ENCODE measurements around the gene CELF5. TPM values are rescaled to one million over a fixed set of nuclear protein-coding genes. Genes with fewer than 3 reads are reported as not detected.
"Not testable (repeated sequence)": the region's sequence is repeated elsewhere in the genome, so short reads cannot be mapped to it uniquely, and the experiment has no call there.

Gene CELF5
- total RNA-seq, 2 donors from 2014 or later = 0.59 TPM; not detected in 1

DNA sequence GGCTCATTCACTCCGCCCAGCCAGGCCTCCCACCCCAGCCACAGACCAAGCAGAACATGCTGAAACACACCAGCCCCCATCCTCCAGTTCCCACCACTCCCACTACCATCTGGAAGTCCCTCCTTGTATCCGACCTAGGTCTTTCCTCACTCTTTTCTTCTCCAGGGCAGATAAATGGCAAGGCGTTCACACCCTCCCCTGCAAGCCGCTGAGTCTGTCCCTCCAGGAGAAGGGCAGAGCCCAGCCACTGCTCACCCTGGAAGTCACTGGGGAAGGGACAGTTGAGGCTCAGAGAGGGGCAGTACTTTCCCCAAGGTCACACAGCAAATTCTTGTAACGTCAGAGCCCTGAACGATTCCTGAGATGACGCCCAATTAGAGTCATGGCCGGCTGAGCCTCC, 96.4 kb downstream of the CELF5 start:
- H3K36me3 Mint-ChIP-seq = no peaks in the 10 kb centered on the region
- ATAC-seq (no peak), DNase-seq (ENCODE audit: low spot score) (no peak)
- no peak overlapping the region for H3K27ac Mint-ChIP-seq
- no peaks in the 10 kb centered on the region for H3K9me3 Mint-ChIP-seq
- peaks cover 16 to 22% of the 10 kb centered on the region in 2 donors for H3K27me3 Mint-ChIP-seq
- no peaks in the 10 kb centered on the region for H3K4me1 Mint-ChIP-seq (ENCODE audit: low read depth in 2 of 2)
- H3K4me3 Mint-ChIP-seq = no peak overlapping the region

GRCh38 chr19:3321696-3322095, 97.2 kb downstream of the CELF5 start:
- DNase-seq (ENCODE audit: low spot score) = no peak

DNA sequence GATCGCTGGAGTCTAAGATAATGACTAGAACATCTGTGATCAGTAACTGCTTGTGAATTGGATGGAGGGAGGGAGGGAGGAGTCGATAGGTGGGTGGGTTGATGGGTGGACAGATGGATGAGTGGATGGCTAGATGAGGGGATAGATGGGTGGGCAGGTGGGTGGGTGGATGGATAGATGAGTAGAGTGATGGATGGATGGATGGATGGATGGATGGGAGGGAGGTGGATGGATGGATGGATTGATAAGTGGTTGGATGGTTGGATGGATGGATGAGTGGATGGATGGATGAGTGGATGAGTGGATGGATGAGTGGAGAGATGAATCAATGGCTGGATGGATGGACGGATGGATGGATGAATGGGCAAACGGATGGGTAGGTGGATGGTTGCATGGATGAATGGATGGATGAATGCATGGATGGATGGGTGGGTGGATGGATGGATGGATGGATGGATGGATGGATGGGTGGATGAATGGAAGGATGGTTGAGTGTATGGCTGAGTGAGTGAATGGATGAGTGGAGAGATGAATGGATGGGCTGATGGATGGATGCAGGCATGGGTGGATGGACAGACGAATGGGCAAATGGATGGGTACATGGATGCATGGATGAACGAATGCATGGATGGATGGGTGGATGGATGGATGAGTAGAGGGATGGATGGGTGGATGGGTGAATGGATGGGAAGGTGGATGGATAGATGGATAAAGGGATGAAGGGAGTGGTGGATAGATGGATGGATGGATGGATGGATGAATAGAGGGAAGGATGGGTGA, 97.9 kb downstream of the CELF5 start:
- Mint-ChIP-seq H3K36me3 (no peaks in the 10 kb centered on the region), H3K4me1 (ENCODE audit: low read depth in 2 of 2) (no peaks in the 10 kb centered on the region), H3K27me3 (peaks cover 16 to 22% of the 10 kb centered on the region in 2 donors), H3K27ac (no peak overlapping the region), H3K4me3 (peak overlapping the region; percentile 24), H3K9me3 (no peaks in the 10 kb centered on the region)
- ATAC-seq = no peak
- DNase-seq (ENCODE audit: low spot score) = no peak

More at GRCh38 chr19:3321696-3322095, 97.2 kb downstream of the CELF5 start:
- Mint-ChIP-seq H3K36me3 (no peaks in the 10 kb centered on the region), H3K4me3 (no peak overlapping the region), H3K27ac (no peak overlapping the region), H3K27me3 (peaks cover 16 to 22% of the 10 kb centered on the region in 2 donors), H3K9me3 (no peaks in the 10 kb centered on the region), H3K4me1 (ENCODE audit: low read depth in 2 of 2) (no peaks in the 10 kb centered on the region)
- no peak for ATAC-seq

- Mint-ChIP-seq H3K36me3 (no peaks in the 10 kb centered on the region), H3K9me3 (no peaks in the 10 kb centered on the region), H3K4me1 (ENCODE audit: low read depth in 2 of 2) (no peaks in the 10 kb centered on the region), H3K27ac (no peak overlapping the region), H3K4me3 (no peak overlapping the region), H3K27me3 (peaks cover 16 to 22% of the 10 kb centered on the region in 2 donors)
- DNase-seq (ENCODE audit: low spot score) (no peak), ATAC-seq (no peak)
Measured at GRCh38 chr19:3323026-3323425, 98.6 kb downstream of the CELF5 start.

DNA sequence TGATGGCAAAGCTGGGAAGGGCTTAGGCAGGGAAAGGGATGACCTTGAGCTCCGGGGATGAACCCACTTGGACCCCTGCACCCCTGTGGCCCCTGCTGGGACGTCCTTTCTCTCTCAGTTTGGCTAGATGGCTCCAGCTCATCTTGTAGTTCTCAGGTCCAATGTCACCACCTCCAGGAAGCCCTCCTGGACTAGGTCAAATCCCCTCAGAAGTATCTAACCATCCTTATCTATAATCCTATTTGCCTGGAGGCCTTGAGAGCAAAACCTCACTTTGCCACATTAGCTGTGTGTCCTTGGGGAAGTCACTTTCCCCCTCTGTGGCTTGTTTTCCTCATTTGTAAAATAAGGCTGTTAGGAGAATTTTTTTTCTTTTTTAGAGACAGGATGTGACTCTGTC, 99.2 kb downstream of the CELF5 start:
- H3K4me3 Mint-ChIP-seq = no peak overlapping the region
- no peaks in the 10 kb centered on the region for H3K4me1 Mint-ChIP-seq (ENCODE audit: low read depth in 2 of 2)
- DNase-seq (ENCODE audit: low spot score) (no peak), ATAC-seq (no peak)
- H3K27ac Mint-ChIP-seq = no peak overlapping the region
- no peaks in the 10 kb centered on the region for H3K36me3 Mint-ChIP-seq
- peaks cover 16 to 22% of the 10 kb centered on the region in 2 donors for H3K27me3 Mint-ChIP-seq
- no peaks in the 10 kb centered on the region for H3K9me3 Mint-ChIP-seq

GRCh38 chr19:3324405-3324856, 100.0 kb downstream of the CELF5 start:
- Mint-ChIP-seq H3K27me3 (peaks cover 16 to 22% of the 10 kb centered on the region in 2 donors), H3K36me3 (no peaks in the 10 kb centered on the region), H3K4me1 (ENCODE audit: low read depth in 2 of 2) (no peaks in the 10 kb centered on the region), H3K27ac (no peak overlapping the region), H3K4me3 (no peak overlapping the region), H3K9me3 (no peaks in the 10 kb centered on the region)
- peak; percentile 79 for DNase-seq (ENCODE audit: low spot score)
- peak; percentile 74 for ATAC-seq

DNA sequence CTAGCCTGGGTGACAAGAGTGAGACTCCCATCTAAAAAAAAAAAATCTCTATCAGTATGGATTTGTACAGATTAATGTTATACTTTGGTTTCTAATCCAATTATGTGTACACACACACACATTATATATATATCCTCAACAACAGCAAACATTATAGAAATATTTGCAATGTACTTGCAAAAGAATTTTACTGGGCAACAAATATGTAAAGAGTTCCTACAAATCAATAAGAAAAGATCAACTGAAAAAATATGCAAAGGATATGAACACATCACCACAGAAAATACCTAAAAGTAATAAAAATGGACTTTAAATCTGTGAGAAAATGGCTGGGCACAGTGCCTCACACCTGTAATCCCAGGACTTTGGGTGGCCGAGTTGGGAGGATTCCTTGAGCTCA, 101.0 kb downstream of the CELF5 start:
- Mint-ChIP-seq H3K4me3 (no peak overlapping the region), H3K4me1 (ENCODE audit: low read depth in 2 of 2) (no peaks in the 10 kb centered on the region), H3K27ac (no peak overlapping the region), H3K36me3 (no peaks in the 10 kb centered on the region), H3K27me3 (peaks cover 16 to 18% of the 10 kb centered on the region in 2 donors), H3K9me3 (no peaks in the 10 kb centered on the region)
- ATAC-seq (no peak), DNase-seq (ENCODE audit: low spot score) (no peak)

DNA sequence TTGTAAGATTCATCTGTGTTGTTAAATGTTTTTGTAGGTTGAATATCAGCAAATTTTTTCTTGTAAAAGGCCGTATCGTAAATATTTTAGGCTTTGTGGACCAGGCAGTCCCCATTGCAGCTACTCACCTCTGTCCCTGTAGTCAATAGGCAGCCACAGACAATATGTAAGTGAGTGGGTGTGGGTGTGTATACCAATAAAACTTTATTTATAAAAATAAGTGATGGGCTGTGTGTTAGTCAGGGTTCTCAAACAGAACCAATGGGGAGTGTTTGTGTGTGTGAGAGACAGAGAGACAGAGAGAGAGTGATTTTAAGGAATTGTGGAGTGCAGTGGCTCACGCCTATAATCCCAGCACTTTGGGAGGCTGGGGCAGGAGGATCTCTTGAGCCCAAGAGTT, 104.3 kb downstream of the CELF5 start:
- H3K36me3 Mint-ChIP-seq = no peaks in the 10 kb centered on the region
- no peak for ATAC-seq

DNA sequence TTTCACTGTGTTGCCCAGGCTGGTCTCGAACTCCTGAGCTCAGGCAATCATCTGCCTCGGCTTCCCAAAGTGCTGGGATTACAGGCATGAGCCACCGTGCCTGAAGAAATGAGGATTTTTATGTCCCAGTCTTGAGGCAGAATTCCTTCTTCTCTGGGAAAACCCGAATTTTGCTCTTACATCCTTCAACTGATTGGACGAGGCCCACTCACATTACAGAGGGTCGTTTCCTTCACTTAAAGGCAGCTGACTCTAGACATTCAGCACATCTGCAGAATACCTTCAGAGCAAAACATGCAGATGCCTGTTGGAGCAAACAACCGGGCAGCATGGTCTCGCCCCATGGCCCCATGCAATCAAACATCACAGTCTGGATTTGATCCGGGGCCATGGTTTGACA, 105.6 kb downstream of the CELF5 start:
- Mint-ChIP-seq H3K9me3 (no peaks in the 10 kb centered on the region), H3K27ac (no peak overlapping the region), H3K36me3 (no peaks in the 10 kb centered on the region), H3K4me3 (no peak overlapping the region), H3K4me1 (ENCODE audit: low read depth in 2 of 2) (no peaks in the 10 kb centered on the region), H3K27me3 (peaks cover 0 to 4% of the 10 kb centered on the region in 2 donors)
- ATAC-seq = no peak
- DNase-seq (ENCODE audit: low spot score) = no peak

More for the DNA sequence above, 104.3 kb downstream of the CELF5 start:
- DNase-seq (ENCODE audit: low spot score) = no peak
- no peaks in the 10 kb centered on the region for H3K27me3 Mint-ChIP-seq
- no peak overlapping the region for H3K27ac Mint-ChIP-seq
- no peak overlapping the region for H3K4me3 Mint-ChIP-seq
- H3K4me1 Mint-ChIP-seq (ENCODE audit: low read depth in 2 of 2) = no peaks in the 10 kb centered on the region
- H3K9me3 Mint-ChIP-seq = no peaks in the 10 kb centered on the region

GRCh38 chr19:3332232-3332631, 107.8 kb downstream of the CELF5 start:
- H3K4me1 Mint-ChIP-seq (ENCODE audit: low read depth in 2 of 2); H3K4me3 Mint-ChIP-seq; H3K27me3 Mint-ChIP-seq; ATAC-seq; H3K9me3 Mint-ChIP-seq; DNase-seq (ENCODE audit: low spot score); H3K36me3 Mint-ChIP-seq: not testable (repeated sequence)
- H3K27ac Mint-ChIP-seq = peak overlapping the region in 1 of 2 donors; percentile 41

DNA sequence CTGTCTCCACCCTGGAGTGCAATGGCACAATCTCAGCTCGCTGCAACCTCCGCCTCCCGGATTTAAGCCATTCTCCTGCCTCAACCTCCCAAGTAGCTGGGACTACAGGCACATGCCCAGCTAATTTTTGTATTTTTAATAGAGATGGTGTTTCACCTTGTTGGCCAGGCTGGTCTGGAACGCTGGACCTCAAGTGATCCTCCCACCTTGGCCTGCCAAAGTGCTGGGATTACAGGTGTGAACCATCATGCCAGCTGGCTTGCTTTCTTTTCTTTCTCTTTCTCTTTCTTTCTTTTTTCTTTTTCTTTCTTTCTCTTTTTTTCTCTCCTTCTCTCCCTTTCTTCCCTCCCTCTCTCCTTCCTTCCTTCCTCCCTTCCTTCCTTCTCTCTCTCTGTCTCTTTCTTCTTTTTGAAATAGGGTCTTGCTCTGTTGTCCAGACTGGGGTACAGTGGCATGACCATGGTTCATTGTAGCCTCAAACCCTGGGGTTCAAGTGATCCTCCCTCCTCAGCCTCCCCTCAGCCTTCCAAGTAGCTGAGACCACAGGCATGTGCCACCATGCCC, 108.6 kb downstream of the CELF5 start:
- Mint-ChIP-seq H3K36me3 (no peaks in the 10 kb centered on the region), H3K4me1 (ENCODE audit: low read depth in 2 of 2) (no peaks in the 10 kb centered on the region), H3K4me3 (no peak overlapping the region), H3K27me3 (peaks cover 0 to 4% of the 10 kb centered on the region in 2 donors), H3K9me3 (no peaks in the 10 kb centered on the region), H3K27ac (peak overlapping the region; percentile 20 to 54)
- DNase-seq (ENCODE audit: low spot score) (no peak), ATAC-seq (no peak)

GRCh38 chr19:3333662-3334061, 109.2 kb downstream of the CELF5 start:
- no peaks in the 10 kb centered on the region for H3K9me3 Mint-ChIP-seq
- peaks cover 2 to 3% of the 10 kb centered on the region in 2 donors for H3K4me1 Mint-ChIP-seq (ENCODE audit: low read depth in 2 of 2)
- H3K4me3 Mint-ChIP-seq = no peak overlapping the region
- peak overlapping the region; percentile 20 to 54 for H3K27ac Mint-ChIP-seq
- peaks cover 0 to 4% of the 10 kb centered on the region in 2 donors for H3K27me3 Mint-ChIP-seq
- ATAC-seq (no peak), DNase-seq (ENCODE audit: low spot score) (no peak)
- H3K36me3 Mint-ChIP-seq = no peaks in the 10 kb centered on the region

- not testable (repeated sequence) for H3K36me3 Mint-ChIP-seq; H3K9me3 Mint-ChIP-seq; H3K4me1 Mint-ChIP-seq (ENCODE audit: low read depth in 2 of 2); H3K4me3 Mint-ChIP-seq; H3K27me3 Mint-ChIP-seq; ATAC-seq; DNase-seq (ENCODE audit: low spot score); H3K27ac Mint-ChIP-seq
Measured at GRCh38 chr19:3334749-3335430, 110.4 kb downstream of the CELF5 start.

All from natural killer cell treated with Interleukin-12 subunit alpha and Interleukin-12 subunit beta and Interleukin-15 and Interleukin-18, amount 100 ng/mL, for 72 hours (primary cell).